Heart left ventricle (tissue), 16 donors: ENCODE measurements around the gene PHAF1. TPM values are rescaled to one million over a fixed set of nuclear protein-coding genes. Genes with fewer than 3 reads are reported as not detected.

Experiments
- ATAC-seq, 4 donors: fragments of 200-7000 bp; cut with Tn5 transposase; one replicate each; pipeline ENCODE4 v1.9.1; 2020 to 2022; ENCODE audit warnings: moderate library complexity in 4 of 4, mild to moderate bottlenecking in 3 of 4, moderate number of reproducible peaks in 1 of 4
- DNase-seq, 5 donors: peaks; one replicate each; pipeline ENCODE4 v3.0.0-alpha.2; 2020
- H3K27ac ChIP-seq, 12 donors: fragments of 200-600 bp; sonication (generic) in 4 of 12; one replicate each; pipeline versions ENCODE4 v1.5.0 to v1.8.0; 2016 to 2022; ENCODE audit warnings: mild to moderate bottlenecking in 2 of 12
- H3K27me3 ChIP-seq, 9 donors: fragments of 200-600 bp; sonication (generic) in 2 of 9; one replicate each; pipeline versions ENCODE4 v1.5.1 to v1.8.0; 2016 to 2022; ENCODE audit warnings: mild to moderate bottlenecking in 3 of 9
- H3K36me3 ChIP-seq, 9 donors: fragments of 200-600 bp; sonication (generic) in 2 of 9; one replicate each; pipeline versions ENCODE4 v1.5.0 to v1.8.0; 2018 to 2022; ENCODE audit warnings: mild to moderate bottlenecking in 2 of 9
- H3K4me1 ChIP-seq, 12 donors: fragments of 200-600 bp; sonication (generic) in 4 of 12; one replicate each; pipeline versions ENCODE4 v1.5.0 to v1.8.0; 2016 to 2022; ENCODE audit warnings: mild to moderate bottlenecking in 3 of 12
- H3K4me3 ChIP-seq, 12 donors: fragments of 200-600 bp; sonication (generic) in 4 of 12; one replicate each; pipeline versions ENCODE4 v1.5.0 to v1.8.0; 2017 to 2022; ENCODE audit warnings: mild to moderate bottlenecking in 9 of 12, moderate library complexity in 4 of 12
- H3K9me3 ChIP-seq, 12 donors: fragments of 200-600 bp; sonication (generic) in 4 of 12; one replicate each; pipeline versions ENCODE4 v1.5.0 to v1.8.0; 2016 to 2022; ENCODE audit warnings: mild to moderate bottlenecking in 1 of 12
- CTCF ChIP-seq, 12 donors: fragments of 200-600 bp; sonication (generic) in 4 of 12; IDR thresholded peaks; one replicate each; pipeline versions ENCODE4 v1.5.0 to v1.8.0; 2018 to 2022; ENCODE audit warnings: antibody characterized with exemption in 12 of 12, mild to moderate bottlenecking in 5 of 12
- POLR2A ChIP-seq, 2 donors: fragments of 450-650 bp; IDR thresholded peaks; one replicate each; pipeline ENCODE4 v1.6.1; 2017; ENCODE audit warnings: antibody characterized with exemption in 2 of 2, mild to moderate bottlenecking in 2 of 2, moderate library complexity in 2 of 2
- WGBS, 4 donors: extraction: QIAGEN DNeasy Blood & Tissue Kit in 2 of 4; methylation state at CpG; one replicate each; pipeline versions ENCODE4 v1.1.5 to v1.1.7; 2013 to 2018; 5-methylcytosine and 5-hydroxymethylcytosine counted together
- intact Hi-C, 10 donors: fragments of 100-400 bp; cut with DNase I; formaldehyde crosslinking; loops; one replicate each; pipeline versions ENCODE4 v1.11.1 to v1.14.2; 2022
- polyA plus RNA-seq, 2 donors: library from polyadenylated mRNA; stranded (reverse); fragments of 200-250 nt; gene quantifications; one replicate each; pipeline ENCODE4 v1.2.3, GENCODE V29; 2013
- total RNA-seq, 9 donors: library from RNA; depleted of rRNA in 2 of 9; stranded (reverse); fragments of >200 nt in 2 of 9; fragmentation: NEBNext Ultra II Directional in 3 of 9; extraction: Animal tissue kit (Norgen Biotek cat#: 25700) in 3 of 9; gene quantifications; one replicate each; pipeline versions ENCODE4 v1.1.0 to v1.2.4, GENCODE V29; 2016 to 2023
- donor health status: ischemic (EF 13 %, LVEDD 7.1; RV severe dilation, severe dysfunction).
- donor health status: healthy with polysubstance abuse.
- donor health status: DM: no; HTN: yes; CAD: no.
- donor health status: DM: no; HTN: no; CAD: no.
- donor health status: ischemic (EF 25% LVEDD 6.9; RV normal size, moderate dysfunction).
- donor health status: ischemic (EF 25% LVEDD 5.7; RV mildly dilated, moderate dysfunction).
- donor health status: healthy.
- donor health status: DM: yes; HTN: yes; CAD: no.
- donor health status: ischemic (EF 35%, LVEDD 5.7; RV mildly dilated, moderate dysfunction).
- donor health status: nonischemic (EF 11% LVEDD 7.7; RV severe dilation, severe dysfunction).
- donor health status: DM: yes; HTN: yes; CAD: no.
- donor health status: PGD.
- donor health status: ischemic (EF 29% LVEDD 5.4; RV normal size, mild dysfunction).
- donor health status: nonischemic (EF 23%, LVEDD 6.1; RV moderate dilation, normal function).

The PHAF1 gene
- total and polyA plus RNA-seq, 11 donors = 5.6 to 17.8 (median 11.6) TPM

- DNase-seq (no peak), ATAC-seq (no peak)
- Histone ChIP-seq H3K4me3 (no peak overlapping the region), H3K4me1 (peaks cover 0 to 16% (median 7%) of the 10 kb centered on the region in 12 donors), H3K36me3 (peaks cover 0 to 68% (median 58%) of the 10 kb centered on the region in 9 donors), H3K27ac (no peak overlapping the region), H3K27me3 (peaks cover 0 to 17% (median 0%) of the 10 kb centered on the region in 9 donors), H3K9me3 (no peaks in the 10 kb centered on the region)
- intact Hi-C loops = no loop called here
- TF ChIP-seq POLR2A (IDR thresholded peaks at IDR 0.05) = no peak
- no peak for TF ChIP-seq CTCF (IDR thresholded peaks at IDR 0.05)
- WGBS, 4 donors = 89 to 96% (median 94%) methylated on average over 4 of the region's 4 CpGs
Measured at GRCh38 chr16:67147437-67148140, 37.8 kb downstream of the PHAF1 start.

GRCh38 chr16:67148221-67148620 lies 38.5 kb downstream of the PHAF1 start:
- Histone ChIP-seq H3K36me3 (peaks cover 0 to 61% (median 52%) of the 10 kb centered on the region in 9 donors), H3K27me3 (peaks cover 0 to 17% (median 0%) of the 10 kb centered on the region in 9 donors), H3K27ac (no peak overlapping the region), H3K9me3 (no peaks in the 10 kb centered on the region), H3K4me3 (no peak overlapping the region), H3K4me1 (peaks cover 0 to 16% (median 7%) of the 10 kb centered on the region in 12 donors)
- TF ChIP-seq POLR2A (IDR thresholded peaks at IDR 0.05) = no peak
- TF ChIP-seq CTCF (IDR thresholded peaks at IDR 0.05) = no peak
- no peak for ATAC-seq
- WGBS, 4 donors = 82 to 96% (median 93%) methylated on average over 2 of the region's 2 CpGs
- DNase-seq = no peak
- intact Hi-C loops = no loop called here

- no peak overlapping the region for H3K27ac ChIP-seq
- TF ChIP-seq CTCF (IDR thresholded peaks at IDR 0.05) (no peak), POLR2A (IDR thresholded peaks at IDR 0.05) (no peak)
- 89 to 98% (median 94%) methylated on average over 4 to 11 of the region's 11 CpGs for WGBS, 4 donors
- H3K36me3 ChIP-seq = peaks cover 0 to 56% (median 46%) of the 10 kb centered on the region in 9 donors
- ATAC-seq (no peak), DNase-seq (no peak)
- intact Hi-C loops = no loop called here
- no peak overlapping the region for H3K4me3 ChIP-seq
- peaks cover 0 to 16% (median 7%) of the 10 kb centered on the region in 12 donors for H3K4me1 ChIP-seq
- H3K9me3 ChIP-seq = no peaks in the 10 kb centered on the region
- H3K27me3 ChIP-seq = peaks cover 0 to 17% (median 0%) of the 10 kb centered on the region in 9 donors
Measured at GRCh38 chr16:67148656-67149275, 39.0 kb downstream of the PHAF1 start.
